HTR-8/SVneo (cell line): ENCODE results near the gene ATAD3B.
"Not testable (repeated sequence)": the region's sequence is repeated elsewhere in the genome, so short reads cannot be mapped to it uniquely, and the experiment has no call there.

Experiments
- DNase-seq: peaks from one replicate; pipeline ENCODE4 v3.0.0; 2011; ENCODE audit warnings: low spot score, mixed read lengths; ENCODE audit not compliant: insufficient read length
- FAIRE-seq: peaks from 2 replicates; lab custom pipeline; 2011; peaks lifted over from hg19 to GRCh38; lab: Jason Lieb, UNC

The ATAD3B gene

DNA sequence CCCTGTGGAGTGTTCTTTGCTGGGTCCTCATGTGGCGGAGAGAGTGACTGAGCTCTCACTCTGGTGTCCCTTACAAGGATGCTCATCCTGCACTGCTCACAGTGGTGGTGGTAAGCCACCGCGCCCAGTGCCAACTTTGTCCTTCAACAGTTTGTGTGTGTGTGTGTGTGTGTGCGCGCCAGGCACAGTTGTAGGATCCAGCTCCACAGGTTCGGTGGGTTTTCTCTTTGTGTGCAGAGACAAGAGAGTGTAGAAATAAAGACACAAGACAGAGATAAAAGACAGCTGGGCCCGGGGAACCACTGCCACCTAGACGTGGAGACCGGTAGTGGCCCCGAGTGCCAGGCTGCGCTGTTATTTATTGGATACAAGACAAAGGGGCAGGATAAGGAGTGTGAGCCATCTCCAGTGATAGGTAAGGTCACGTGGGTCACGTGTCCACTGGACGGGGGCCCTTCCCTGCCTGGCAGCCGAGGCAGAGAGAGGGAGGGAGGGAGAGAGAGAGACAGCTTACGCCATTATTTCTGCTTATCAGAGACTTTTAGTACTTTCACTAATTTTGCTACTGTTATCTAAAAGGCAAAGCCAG, 33.3 kb downstream of the ATAD3B start:
- not testable (repeated sequence) for DNase-seq, FAIRE-seq

DNA sequence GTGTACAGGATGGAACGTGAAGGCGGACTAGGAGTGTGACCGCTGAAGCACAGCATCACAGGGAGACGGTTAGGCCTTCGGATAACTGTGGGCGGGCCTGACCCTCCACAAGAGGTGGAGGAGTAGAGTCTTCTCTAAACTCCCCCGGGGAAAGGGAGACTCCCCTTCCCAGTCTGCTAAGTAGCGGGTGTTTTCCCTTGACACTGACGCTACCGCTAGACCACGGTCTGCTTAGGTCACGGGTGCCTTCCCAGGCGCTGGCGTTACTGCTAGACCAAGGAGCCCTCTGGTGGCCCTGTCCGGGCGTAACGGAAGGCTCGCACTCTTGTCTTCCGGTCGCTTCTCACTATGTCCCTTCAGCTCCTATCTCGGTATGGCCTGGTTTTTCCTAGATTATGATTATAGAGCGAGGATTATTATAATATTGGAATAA, 33.8 kb downstream of the ATAD3B start:
- FAIRE-seq, DNase-seq: not testable (repeated sequence)

GRCh38 chr1:1505801-1506200, 34.2 kb downstream of the ATAD3B start:
- DNase-seq, FAIRE-seq: not testable (repeated sequence)

DNA sequence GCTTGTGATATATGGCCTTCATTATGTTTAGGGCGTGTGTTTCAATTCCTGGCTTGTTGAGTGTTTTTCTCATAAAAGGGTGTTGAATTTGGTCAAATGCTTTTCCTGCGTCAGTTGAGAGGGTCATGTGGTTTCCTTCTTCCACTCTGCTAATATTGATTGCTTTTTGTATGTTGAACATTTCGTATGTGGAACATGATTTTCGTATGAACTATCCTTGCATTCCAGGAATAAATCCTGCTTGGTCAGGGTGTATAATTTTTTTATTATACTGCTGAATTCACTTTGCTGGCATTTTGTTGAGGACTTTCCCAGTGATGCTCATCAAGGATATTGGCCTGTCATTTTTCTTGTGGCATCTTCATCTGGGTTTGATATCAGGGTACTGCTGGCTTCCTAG, 35.7 kb downstream of the ATAD3B start:
- no peak for DNase-seq
- FAIRE-seq = no peak

DNA sequence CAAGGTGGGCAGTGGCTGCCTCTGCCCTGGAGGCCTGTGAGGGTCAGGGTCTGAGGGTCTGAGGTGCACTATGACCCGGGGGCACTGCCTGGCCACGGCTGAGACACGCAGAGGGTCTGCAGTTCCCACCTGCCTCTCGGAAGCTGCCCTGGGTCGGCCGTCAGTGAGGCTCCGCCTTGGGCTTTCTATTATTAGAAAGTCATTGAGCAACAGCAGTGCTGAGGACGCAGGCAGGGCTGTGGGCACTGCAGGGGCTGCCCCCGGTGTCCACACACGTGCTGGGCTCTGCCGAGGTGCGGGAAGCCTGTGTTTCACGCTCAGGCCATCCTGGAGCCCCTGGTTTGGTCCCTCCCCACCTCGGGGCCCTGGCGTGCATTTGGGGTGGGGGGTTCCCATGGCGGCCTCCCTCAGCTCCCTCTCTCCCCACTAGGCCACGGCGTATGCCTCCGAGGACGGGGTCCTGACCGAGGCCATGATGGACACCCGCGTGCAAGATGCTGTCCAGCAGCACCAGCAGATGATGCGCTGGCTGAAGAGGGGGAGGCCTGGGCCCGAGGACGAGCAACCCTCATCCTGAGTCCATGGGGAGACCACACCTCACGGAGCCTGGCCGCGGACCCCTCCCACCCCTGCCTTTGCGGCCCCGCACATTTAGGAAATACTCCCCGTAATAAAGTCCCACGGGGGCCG, 37.4 kb downstream of the ATAD3B start:
- FAIRE-seq, DNase-seq: not testable (repeated sequence)

- DNase-seq, FAIRE-seq: not testable (repeated sequence)
Measured at GRCh38 chr1:1509465-1509850, 37.9 kb downstream of the ATAD3B start.

DNA sequence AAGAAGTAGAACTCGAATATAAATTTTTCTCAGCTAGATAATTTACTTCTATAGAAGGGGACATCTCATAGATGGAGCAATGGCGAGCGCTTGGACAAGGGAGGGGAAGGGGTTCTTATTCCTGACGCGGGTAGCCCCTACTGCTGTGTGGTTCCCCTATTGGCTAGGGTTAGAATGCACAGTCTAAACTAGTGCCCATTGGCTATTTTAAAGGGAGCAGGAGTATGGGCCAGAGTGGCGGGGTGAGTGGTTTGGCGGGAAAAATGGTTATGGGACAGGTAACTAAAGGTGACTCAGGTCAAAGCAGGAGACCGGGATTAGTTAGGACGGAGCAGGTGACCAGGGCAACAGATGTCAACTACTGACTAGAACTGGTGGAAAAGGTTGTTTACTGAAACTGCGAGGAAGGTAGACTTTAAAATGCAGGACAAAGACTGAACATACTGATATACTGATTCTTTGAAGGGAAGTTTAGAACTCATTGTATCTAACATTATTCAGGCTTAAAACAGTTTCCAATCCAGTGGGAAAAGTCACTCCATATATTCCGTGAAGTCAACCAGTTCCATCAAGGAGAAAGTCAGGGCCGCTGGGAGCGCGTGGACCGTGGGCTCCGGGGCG, 39.5 kb downstream of the ATAD3B start:
- no peak for FAIRE-seq
- no peak for DNase-seq

DNA sequence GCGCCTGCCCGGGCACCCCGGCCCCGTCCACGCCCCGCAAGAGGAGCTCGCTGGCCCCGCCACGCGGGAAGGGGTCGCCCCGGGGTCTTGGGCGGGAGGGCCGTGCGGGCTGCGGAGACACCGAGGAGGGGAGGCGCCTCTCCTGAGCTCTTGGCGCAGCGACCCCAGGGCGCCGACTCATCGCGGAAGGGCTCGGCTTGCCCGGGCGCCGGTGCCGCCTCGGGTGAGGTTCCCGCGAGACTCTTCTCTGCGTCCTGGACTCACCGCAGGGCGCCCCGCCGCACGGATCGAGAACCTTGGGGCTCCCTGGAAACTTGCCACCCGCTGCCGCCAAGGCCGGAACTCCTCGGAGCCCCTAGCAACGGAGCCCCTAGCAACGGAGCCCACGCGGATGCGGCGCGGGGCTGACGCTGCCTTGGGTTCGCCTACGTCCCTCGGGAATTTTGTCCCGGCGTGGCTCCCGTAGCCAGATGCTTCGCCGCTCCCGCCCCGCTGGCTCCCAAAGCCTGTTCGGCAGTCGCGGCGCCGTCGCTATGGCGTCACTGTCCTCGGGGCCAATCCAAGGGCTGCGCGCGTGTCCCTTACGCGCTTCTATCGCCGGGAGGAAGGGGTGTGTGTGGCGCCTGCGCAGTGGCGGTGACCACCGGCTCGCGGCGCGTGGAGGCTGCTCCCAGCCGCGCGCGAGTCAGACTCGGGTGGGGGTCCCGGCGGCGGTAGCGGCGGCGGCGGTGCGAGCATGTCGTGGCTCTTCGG, 40.1 kb downstream of the ATAD3B start, which contains the start of gene ATAD3A:
ATAD3A (plus strand) TSS at position 630 of the 753 bp plus-strand sequence; CDS start at position 737, 107 bp downstream.
- peak; percentile 93 for FAIRE-seq
- DNase-seq = peak; percentile 95

DNA sequence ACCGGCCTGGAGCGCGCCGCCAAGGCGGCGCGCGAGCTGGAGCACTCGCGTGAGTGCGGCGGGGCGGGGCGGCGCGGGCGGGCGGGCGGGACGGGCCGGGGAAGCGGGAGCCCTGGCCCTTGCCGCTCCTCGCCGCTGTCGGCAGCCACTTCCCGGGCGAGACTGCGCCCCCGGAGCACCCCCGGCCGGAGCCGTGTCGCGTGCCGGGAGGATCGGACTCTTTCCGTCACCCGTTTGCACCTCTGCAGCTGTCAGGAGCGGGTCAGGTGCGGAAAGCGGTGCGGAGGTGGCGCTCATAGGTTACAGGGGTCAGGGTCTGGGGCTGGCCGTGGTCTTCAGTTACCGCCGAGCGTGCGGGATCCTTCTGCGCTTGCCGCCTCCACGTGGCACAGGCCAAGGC, 40.9 kb downstream of the ATAD3B start:
- not testable (repeated sequence) for FAIRE-seq, DNase-seq

DNA sequence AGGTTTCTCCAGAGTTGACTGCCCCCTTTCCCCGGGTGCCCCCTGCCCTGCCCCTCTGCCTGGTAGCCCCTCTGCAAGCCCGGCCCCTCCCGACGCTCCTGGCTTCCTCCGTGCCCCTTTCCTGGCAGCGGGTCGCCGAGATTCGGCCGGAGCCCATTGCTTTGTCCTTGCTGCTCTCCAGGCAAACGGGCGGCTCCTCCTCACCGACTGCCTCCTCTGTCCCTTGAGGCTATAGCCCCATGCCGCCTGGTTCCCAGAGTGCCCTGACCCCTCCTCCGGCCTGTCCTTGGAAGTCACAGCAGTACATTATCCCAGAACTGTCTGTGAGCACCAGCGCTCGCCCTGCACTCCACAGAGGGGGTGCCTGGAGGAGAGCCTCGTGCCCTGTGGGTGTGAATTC, 42.1 kb downstream of the ATAD3B start:
- not testable (repeated sequence) for DNase-seq, FAIRE-seq

DNA sequence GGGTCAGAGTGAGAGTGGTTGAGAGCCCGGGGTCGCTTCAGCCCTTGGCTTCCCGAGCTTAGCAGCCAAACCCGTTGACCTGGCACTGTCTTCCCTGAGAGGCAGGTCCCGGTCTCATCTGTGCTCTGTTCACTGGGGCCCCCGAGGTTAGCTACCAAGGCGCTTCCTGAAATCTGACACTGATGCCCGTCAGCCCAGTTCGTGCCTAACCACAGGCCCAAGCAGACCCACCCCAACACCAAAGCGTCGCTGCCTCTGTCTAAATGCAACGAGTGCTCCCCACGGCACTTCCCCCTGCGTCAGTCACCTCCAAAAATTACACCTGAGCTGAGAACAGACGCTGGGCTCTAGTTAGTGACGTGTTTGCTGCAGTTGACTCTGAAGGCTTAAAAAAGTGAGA, 42.8 kb downstream of the ATAD3B start:
- FAIRE-seq, DNase-seq: not testable (repeated sequence)

- FAIRE-seq, DNase-seq: not testable (repeated sequence)
Measured at GRCh38 chr1:1516923-1517322, 45.4 kb downstream of the ATAD3B start.

- FAIRE-seq = peak; percentile 83
Measured at GRCh38 chr1:1517973-1518620, 46.5 kb downstream of the ATAD3B start.

DNA sequence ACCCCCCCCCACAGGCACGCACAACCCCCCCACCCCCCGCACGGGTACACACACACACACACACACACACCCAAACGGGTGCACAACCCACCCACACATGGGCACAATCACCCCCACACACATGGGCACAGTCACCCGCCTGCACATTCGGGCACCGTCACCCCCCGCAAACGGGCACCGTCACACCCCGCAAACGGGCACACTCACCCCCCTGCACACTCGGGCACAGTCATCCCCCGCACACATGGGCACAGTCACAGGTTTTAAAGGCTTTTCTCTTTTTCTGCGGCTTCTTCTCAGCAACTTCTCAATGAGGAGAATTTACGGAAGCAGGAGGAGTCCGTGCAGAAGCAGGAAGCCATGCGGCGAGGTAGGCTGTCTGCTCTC, 47.0 kb downstream of the ATAD3B start:
- DNase-seq, FAIRE-seq: not testable (repeated sequence)

More at GRCh38 chr1:1517973-1518620, 46.5 kb downstream of the ATAD3B start:
- no peak for DNase-seq

DNA sequence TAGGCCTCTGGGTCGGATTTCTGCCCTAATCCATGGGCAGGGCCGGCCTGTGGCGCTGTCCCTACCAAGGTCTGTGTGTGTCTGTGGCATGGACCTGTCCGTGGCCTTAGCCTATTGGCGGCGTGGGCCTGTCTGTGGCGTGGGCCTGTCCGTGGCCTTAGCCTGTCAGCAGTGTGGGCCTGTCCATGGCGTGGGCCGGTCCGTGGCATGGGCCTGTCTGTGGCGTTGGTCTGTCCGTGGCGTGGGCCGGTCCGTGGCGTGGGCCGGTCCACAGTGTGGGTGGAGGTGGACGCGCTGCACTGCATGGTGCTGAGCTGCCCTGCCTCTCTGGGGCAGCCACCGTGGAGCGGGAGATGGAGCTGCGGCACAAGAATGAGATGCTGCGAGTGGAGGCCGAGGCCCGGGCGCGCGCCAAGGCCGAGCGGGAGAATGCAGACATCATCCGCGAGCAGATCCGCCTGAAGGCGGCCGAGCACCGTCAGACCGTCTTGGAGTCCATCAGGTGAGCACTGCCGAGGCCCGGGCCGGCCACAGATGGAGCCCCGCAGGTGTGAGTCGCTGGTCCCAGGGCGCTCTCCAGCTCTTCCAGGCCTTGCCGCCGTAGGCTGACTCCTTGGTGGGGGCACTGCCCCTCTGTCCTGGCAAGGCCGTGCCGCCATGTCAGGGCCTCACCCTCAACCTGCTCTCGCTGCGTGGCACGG, 48.4 kb downstream of the ATAD3B start:
- peak; percentile 46 for FAIRE-seq
- DNase-seq = not testable (repeated sequence)

- DNase-seq = no peak
- no peak for FAIRE-seq
Measured at GRCh38 chr1:1521331-1521730, 49.8 kb downstream of the ATAD3B start.

DNA sequence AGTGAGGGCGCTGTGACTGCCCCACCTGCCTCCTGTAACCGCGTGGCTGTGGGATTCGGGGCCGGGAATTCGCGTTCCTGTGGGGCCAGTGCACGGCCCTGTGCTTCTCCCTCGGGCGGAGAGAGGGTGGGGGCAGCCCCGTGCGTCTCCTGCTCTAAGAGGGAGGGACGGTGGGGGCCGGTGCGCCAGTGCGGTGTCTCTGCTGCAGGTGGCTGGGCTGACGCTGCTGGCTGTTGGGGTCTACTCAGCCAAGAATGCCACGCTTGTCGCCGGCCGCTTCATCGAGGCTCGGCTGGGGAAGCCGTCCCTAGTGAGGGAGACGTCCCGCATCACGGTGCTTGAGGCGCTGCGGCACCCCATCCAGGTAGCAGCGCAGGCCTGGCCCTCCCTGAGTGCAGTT, 51.0 kb downstream of the ATAD3B start:
- DNase-seq, FAIRE-seq: not testable (repeated sequence)

GRCh38 chr1:1523226-1523625, 51.7 kb downstream of the ATAD3B start:
- not testable (repeated sequence) for DNase-seq, FAIRE-seq

DNA sequence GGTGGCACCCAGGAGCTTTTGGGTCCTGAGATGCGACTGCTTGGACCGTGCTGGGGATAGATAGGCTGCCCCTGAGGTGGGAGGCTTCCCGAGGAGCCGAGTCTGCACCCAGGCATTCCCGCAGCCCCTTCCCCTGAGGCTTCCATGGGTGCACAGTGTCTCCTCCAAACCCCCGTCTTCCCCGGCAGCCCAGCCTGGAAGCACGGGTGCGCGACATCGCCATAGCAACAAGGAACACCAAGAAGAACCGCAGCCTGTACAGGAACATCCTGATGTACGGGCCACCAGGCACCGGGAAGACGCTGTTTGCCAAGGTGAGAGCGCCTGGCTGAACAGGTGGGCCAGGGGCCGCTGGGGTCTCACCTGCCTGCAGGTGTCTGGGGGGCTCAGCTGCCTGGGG, 52.1 kb downstream of the ATAD3B start:
- not testable (repeated sequence) for FAIRE-seq, DNase-seq
